SIG-M5 treated with dmso at 0.1 percent for 504 hours (cell line): ENCODE data around the gene MGAT5.

Experiments used
- DNase-seq: peaks from one replicate; lab custom pipeline; 2025; ENCODE audit not compliant: unreplicated experiment; lab: John Stamatoyannopoulos, UW

MGAT5 gene

DNA sequence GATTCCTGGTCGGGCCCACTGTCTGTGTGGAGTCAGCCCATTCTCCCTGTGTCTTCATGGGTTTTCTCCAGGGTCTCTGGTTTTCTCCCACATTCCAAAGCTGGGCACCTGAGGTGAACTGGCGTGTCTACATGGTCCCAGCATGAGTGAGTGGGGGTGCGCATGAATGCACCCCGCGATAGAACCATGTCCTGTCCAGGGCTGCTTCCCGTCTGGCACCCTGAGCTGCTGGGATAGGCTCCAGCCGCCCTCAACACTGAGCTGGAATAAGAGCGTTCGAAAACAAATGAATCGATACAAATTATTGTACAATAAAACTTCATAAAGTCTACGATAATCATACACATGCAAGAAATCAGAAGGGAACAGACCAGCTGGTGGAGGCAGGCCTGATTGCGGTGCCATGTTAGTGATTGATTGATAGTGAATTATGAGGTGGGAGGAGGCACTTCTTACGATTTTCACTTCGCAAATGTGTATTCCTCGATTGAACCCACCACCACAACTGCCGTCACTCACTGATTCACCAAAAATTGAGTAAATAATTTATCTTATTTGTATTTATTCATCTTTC, 186.6 kb downstream of the MGAT5 start:
- no peak for DNase-seq

DNA sequence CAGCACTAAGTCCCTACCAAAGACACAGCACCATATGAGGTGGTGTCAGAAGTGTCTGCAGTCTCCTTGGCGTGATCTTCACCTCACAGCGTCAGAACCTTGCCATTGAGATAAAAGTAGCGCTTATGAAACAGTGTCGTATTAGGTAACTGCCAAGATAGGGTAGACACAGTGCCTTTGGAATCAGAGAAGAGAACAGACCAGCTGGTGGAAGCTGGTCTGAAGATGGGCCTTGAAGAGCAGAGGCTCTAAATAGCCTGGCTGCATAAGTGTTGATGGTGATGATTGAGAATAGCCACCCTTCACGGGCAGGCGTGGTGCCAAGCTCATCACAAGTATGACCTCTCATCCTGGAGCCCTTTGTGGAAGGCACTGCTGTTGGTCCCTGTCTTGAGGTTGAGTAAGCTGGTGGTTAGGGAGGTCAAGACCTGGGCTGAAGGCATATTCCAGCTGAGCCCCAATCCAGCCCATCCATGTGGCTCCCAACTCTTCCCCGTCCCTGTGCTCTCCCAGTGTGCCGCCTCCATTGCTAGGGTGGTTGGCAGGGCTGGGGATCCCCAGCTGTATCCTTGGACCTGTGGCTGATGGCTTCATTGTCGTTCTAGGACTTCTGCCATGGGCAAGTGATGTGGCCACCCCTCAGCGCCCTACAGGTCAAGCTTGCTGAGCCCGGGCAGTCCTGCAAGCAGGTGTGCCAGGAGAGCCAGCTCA, 187.4 kb downstream of the MGAT5 start:
- no peak for DNase-seq

GRCh38 chr2:134443814-134444480, 190.1 kb downstream of the MGAT5 start:
- DNase-seq = no peak

GRCh38 chr2:134445116-134445515, 191.2 kb downstream of the MGAT5 start:
- no peak for DNase-seq

- no peak for DNase-seq
Measured at GRCh38 chr2:134445985-134446382, 192.1 kb downstream of the MGAT5 start.

DNA sequence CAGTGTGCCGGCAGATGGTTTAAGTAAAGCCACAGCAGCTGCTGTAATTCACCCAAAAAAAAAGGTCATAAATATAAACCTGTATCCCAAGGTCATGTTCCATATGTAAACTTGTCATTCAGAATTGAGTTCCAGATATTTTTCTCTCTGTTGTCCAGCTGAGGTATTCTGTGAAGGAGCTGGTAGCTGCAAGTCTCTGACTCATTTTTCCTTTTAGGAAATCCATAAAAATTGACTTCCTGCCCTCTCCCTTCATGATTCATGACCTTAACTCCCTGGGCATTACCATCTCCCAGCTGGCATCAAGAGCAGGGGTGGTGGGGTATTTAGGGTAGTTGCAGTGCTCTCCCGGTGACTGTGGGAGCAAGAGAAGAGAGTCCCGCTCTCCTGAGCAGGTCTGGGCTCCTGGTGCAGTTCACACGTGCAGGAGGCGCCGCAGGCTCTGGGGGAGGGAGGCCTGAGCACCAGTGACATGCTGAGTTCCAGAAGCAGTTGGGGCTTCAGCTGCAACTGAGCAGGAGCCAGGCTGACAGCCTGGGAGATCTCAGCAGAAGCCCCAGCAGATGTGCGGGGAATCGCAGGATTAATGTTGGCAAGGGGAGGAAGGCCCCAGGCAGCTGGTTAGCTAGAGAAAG, 192.6 kb downstream of the MGAT5 start:
- DNase-seq = no peak

DNA sequence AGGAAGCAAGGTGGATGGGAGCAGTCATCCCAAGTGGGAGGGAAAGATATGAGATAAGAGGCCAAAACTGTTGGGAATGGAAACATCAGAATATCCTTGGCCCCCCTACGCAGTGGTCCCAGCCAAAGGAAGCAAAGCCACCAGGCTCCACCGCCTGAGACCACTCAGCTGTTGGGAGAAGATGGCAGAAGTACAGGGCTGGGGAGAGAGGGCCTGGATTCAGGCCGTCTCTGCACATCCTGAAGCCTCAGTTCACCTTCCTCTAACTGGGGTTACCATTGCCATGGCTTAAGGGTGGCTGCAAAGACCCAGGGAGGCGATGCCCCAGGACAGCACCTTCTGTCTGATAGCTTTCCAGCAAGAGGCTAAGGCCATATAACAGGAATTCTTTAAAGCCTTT, 193.8 kb downstream of the MGAT5 start:
- no peak for DNase-seq

- DNase-seq = no peak
Measured at GRCh38 chr2:134448650-134449049, 194.8 kb downstream of the MGAT5 start.

GRCh38 chr2:134449157-134449556, 195.3 kb downstream of the MGAT5 start:
- no peak for DNase-seq

- DNase-seq = no peak
Measured at GRCh38 chr2:134449751-134450513, 196.1 kb downstream of the MGAT5 start.

GRCh38 chr2:134451347-134451630, 197.4 kb downstream of the MGAT5 start:
- DNase-seq = no peak

DNA sequence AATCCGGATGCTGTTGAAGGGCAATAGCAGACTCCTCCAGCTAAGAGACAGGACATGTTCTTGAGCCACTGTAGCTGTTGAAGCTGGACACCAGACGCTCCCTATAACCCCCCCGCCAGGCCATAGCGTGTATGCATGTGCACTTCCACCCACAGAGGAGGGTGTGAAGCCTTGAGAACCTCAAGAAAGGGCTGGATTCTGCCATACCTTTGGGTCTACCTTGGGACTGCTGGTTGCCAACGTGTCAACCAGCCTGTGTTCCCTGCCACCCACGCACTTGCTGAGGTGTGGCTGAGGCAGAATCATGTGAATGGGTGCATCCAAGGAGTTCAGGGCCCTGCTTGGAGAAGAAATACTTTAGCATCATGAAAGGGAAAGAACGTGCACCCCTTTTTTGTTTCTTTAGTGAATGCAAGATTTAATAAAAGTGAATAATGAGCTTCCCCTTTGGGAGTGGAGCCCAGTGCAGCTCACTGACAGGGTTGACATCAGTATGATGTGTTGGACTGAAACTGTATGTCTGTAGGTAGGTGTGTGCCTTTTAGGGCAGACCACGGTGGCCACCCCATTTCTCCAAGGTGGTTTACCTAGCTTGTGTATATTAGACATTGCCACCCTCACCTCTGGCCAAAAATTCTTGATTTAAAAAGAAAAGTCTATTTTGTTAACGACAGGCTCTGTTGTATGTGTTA, 198.3 kb downstream of the MGAT5 start:
- no peak for DNase-seq

DNA sequence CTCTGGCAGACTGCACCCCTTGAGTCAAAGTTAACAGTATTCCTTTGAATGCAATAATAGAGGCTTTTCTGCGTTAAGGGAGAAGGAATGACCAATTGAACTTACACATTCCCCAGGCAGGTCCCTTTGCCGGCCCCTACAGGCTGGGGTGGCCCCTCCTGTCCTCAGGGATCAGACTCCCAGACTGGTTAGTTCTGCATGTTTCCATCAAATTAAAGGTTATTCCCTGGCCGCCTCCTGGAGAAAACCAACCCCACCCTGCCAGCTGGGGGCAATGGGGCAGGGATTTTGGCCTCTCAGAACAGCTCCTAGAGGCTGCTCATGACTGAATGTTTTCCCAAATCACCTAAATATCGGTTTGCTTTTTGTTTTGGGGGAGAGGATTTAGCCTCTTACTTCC, 199.6 kb downstream of the MGAT5 start:
- DNase-seq = no peak

DNA sequence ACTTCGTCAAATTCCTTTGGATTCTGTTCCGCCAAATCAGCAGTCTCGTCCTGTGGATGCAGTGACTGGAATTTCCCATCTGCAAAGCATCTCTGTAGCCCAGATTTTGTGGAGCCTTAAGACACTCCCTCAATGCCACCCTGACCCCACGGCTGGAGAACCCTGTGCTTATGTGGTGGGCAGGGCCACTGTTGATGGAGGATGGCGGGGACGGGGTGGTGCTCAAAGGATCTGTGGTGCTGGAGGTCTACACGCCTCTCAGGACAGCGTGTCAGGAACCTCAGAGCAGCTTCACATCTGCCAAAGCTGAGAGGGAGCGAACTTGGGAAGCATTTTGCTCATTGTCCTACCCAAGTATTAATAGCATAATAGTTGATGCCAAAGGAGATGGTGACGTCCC, 200.1 kb downstream of the MGAT5 start:
- no peak for DNase-seq

- no peak for DNase-seq
Measured at GRCh38 chr2:134454426-134454825, 200.6 kb downstream of the MGAT5 start.

GRCh38 chr2:134454931-134455330, 201.1 kb downstream of the MGAT5 start:
- DNase-seq = no peak

DNA sequence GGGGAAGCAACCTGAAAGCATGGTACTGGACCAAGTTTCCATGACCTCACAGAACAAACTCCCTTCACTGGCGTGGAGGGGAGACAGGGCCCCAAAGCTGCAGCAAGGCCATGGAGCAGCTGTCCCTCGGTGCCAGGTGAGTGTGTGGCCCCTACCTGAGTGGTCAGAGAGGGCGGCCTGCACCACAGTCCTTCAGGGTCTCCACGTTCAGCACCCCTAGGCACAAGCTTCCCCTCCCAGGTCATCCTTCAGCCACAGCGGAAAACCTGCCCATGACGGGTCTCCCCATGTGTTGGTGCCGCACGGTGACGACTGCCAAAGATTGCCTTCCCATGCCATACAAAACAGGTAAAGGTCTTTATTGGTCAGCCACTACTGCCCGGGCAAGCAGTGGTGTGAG, 201.6 kb downstream of the MGAT5 start:
- DNase-seq = no peak

GRCh38 chr2:134457353-134457752, 203.5 kb downstream of the MGAT5 start:
- DNase-seq = no peak

GRCh38 chr2:134457765-134458472, 204.0 kb downstream of the MGAT5 start:
- no peak for DNase-seq

- no peak for DNase-seq
Measured at GRCh38 chr2:134458473-134458853, 204.6 kb downstream of the MGAT5 start.
